GM18909 (cell line): ENCODE results near the gene RBM39.
A peak's percentile ranks its signal among the peaks of the same experiment; 100 is the strongest.
"Not testable (repeated sequence)": the region's sequence is repeated elsewhere in the genome, so short reads cannot be mapped to it uniquely, and the experiment has no call there.

Experiments used
- ATAC-seq: cut with Tn5 transposase; IDR thresholded peaks from one replicate; pipeline ENCODE4 v1.9.1; 2021; ENCODE audit warnings: mild to moderate bottlenecking; ENCODE audit not compliant: unreplicated experiment, poor library complexity

The RBM39 gene

DNA sequence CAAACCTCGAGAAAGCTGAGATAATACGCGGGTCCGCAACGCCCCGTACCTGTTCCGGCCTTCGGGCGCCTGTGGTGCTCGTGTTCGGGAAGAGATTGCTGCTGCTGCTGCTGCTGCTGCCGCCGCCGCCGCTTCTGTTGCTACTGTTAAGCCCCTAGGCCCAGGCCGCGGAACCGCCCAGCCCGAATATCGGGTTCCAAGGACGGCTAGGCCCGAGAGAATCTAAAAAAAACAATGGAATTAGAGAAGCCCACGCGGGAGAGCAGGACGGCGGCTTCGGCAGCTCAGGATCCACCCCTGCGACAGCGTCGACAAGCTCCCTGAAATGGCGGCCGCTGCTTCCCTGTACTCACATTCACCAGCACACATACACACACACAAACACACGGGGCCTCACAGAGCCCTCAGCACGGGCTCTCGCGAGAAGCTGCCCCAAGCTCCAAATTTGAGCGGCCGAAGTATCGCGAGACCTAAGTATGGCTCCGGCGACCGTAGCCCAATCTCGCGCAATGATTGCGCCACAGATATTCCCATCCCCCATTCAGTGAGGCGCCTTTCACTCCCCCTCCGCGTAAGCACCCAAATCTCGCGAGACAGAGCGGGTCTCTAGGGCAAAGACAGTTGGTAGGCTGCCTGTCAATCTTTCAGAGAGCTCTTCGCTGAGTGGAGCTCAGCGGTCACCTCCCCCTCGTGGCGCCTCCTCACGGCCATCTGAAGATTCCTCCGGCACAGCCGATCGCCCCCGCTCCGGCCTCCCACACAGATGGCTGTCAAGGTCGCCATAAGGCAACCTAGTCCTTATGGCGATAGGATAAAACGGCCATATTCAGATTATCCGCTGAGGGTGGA, at the start of gene RBM39:
TSS of gene RBM39 (minus strand) at position 369 of the 849 bp plus-strand sequence. CDS start 1,386 bp downstream, outside the sequence.
- peak; percentile 87 for ATAC-seq

DNA sequence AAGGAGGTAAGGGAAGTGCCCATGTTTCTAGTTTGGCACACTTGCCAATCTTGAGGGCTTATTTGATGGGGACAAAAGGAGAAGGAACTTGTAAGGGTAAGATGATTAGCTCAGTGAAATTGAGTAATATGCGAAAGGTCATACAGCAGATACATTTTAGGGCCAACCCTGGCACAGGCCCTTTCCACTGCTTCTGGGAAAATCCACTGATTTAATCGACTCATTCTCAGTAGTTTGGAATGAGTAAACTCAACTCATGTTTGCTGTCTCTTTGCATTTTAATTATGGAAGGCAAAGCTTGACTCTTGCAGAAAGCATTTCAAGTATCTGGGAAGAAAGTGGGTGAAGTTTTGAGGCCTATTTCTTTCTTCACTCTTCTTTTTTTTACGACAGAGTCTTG, 49.8 kb upstream of the RBM39 start:
- ATAC-seq = no peak

DNA sequence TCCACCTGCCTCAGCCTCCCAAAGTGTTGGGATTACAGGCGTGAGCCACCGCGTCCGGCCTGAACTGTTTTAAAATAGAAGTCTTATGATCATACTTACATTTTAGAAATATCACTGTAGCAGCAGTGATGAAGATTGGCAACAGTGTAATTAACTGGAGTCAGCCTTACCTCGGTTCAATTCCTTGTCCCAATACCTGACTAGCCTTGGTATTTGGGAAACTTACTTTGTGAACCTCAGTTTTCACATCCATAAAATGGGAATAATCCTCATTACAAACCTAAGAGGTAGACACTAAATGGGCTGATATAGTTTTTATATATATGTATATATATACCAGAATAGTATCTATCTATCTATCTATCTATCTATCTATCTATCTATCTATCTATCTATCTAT, 49.0 kb upstream of the RBM39 start:
- ATAC-seq = no peak

DNA sequence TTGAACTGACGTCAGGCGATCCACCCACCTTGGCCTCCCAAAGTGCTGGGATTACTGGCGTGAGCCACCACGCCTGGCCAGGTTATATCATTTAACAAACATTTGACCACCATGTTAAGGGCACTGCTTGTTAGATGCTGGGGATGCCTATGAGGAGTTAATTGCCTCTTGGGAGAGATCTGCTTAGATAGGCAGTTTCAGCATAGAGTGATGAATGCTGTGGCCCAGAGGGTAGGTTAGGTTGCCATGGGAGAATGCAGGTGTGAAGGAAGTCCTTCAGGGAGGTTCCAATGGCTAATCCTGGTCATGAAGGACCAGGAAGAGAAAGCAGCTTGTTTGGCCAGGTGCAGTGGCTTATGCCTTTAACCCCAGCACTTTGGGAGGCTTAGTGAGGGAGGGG, 46.7 kb upstream of the RBM39 start:
- ATAC-seq = no peak

DNA sequence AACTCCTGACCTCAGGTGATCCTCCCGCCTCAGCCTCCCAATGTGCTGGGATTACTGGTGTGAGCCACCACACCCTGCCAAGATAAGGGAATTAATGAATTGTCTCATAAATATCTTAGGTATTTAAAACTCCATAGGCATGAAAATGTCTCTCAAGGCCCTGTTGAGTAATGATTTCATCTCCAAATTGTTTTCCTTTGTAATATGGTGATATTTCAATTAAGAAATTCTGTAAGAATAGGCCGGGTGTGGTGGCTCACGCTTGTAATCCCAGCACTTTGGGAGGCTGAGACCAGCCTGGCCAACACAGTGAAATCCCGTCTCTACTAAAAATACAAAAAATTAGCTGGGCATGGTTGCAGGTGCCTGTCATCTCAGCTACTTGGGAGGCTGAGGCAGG, 43.5 kb upstream of the RBM39 start:
- not testable (repeated sequence) for ATAC-seq

DNA sequence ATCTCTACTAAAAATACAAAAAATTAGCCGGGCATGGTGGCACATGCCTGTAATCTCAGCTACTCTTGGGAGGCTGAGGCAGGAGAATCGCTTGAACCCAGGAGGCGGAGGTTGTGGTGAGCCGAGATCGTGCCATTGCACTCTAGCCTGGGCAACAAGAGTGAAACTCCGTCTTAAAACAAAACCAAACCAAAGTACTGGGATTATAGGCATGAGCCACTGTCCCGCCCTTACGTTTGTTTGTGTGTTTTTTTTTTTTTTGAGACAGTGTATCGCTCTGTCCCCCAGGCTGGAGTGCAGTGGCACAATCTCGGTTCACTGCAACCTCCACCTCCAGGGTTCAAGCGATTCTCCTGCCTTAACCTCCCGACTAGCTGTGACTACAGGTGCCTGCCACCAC, 41.8 kb upstream of the RBM39 start:
- not testable (repeated sequence) for ATAC-seq

DNA sequence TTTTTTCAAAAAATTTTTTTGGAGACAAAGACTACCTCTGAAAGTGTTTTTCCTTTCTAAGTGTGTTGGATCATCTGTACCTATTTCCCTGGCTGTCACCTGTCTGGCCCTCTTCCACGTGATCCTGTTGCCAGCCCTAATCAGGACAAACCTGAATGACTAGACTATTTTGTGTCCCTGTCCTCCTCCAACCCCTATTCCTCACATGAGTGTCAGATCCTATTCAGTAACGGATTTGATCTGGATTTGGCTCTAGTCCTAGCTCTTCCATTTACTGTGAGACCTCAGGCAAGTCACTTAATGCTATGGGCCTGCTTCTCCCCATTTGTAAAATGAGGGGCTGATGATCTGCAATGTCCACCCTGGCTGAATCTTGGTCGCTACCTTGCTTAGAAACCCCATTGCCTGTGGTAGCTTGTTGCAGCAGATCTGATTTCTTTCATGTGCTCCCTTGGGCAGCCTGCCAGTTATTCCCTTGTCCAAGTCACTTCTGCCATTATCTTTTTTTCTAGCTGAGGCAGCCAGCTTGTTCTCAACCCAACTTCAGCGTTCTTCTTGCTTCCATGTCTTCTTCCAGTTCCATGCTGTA, 34.5 kb upstream of the RBM39 start:
- ATAC-seq = no peak

DNA sequence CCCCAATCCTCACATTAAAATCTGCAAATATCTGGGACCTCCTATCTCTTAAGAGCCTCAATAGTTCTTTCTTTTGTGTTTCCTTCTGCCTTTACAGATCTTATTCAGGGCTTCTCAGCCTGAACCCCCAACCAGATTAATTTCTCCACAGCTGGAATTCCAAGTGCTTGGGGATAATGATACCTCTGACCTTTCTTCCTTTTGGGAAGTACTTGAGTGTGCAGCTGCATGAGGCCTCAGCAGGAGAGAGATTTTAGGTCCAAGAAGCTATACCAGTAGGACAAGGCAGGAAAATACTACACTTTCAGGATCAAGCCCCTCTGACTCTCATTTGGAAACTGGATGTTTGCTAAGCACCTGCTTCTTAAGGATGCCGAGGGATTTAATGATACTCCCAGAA, 32.3 kb upstream of the RBM39 start:
- ATAC-seq = no peak

DNA sequence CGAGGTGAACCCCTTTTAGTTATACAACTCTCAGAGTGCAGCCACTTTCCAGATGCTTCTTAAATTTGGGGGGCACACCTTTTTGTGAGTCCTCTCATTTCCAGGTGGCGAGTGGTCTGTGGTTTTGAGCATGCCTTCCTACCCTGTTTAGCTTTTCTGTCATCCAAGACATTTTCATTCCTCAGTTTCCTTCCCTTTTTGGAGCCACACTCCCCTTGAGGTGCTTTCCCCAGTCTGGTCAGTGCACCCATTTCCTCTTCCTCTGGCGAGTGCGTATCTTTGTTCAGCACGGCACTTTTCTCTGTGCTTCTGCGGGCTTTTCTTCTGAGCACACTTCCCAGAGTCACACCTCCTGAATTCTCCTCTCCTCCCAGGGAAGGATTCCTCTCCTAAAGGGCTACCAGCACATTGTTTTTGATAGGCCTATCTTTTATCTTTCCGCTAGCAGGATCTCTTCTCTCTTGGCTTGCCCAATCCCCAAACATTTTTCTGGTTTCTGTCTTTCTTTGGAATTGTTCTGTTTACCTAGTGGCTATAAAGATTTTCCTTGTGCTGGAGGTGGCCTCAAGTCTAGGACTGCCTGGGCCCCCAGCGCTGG, 31.2 kb upstream of the RBM39 start:
- ATAC-seq = no peak

DNA sequence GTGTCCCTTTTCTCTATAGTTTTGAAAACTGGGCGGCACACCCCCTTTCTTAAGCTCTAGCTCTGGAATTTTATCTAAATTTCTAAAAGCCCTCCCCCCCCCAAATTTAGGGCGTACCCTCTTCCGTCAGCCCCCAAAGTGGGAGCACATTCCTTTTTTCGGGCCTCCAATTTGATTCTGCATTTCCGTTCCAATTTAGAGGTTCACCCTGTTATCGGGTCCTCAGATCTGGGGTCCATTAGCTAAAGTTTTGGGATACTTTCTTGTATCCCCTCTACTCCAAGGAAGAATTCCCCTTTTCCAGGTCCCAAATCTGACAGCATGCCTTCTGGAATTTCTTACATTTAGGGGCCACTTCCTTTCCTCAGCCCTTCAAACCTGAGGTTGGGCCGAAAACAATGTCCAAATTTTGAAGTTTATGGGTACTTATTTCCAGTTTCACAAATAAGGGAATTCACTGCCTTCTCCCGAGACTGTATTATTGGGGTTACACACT, 30.6 kb upstream of the RBM39 start:
- ATAC-seq = no peak

DNA sequence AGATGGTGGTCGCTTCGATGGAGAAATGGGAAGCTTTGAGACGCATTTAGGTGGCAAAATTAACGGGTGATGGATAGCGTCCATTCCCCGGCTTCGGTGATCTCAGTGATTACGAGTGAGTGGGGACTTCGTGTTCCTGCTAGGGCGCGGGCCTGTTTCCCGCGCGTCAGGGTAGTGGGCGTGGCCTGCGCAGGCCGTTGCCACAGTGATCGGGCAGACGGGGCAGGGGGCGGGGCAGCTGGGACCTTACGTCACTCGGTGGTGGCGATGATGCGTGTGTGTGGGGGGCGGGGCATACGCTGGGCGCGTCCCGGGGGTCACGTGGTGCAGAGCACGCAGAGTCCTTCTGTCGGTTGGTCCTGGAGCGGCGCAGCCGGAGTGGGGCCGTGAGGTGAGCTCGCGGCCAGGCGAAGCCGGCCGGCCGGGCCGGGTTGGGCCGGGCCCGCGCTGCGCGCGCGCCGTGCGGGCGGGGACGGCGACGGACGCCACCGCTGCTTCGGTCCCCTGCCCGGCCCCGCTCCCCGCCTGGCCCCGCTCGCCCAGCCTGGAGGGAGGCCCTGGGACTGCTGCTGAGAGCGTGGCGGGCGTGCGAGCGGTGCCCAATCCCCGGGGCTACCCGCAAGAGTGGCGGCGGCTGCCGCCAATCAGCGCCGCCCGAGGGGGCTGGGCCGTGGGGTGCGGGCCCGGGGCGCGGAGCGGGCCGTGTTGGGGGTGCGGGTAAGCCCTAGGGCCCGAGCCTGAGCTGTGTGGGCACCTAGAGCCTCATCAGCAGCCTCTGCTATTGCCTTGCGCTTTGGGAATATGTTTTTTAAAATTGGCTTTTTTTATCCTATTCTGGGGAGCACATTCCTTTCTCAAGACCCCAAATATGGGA, 29.9 kb upstream of the RBM39 start, which contains the start of gene PHF20:
TSS of gene PHF20 (plus strand) at position 327 of the 874 bp plus-strand sequence. CDS start 29,508 bp downstream, outside the sequence.
- peak; percentile 88 for ATAC-seq

DNA sequence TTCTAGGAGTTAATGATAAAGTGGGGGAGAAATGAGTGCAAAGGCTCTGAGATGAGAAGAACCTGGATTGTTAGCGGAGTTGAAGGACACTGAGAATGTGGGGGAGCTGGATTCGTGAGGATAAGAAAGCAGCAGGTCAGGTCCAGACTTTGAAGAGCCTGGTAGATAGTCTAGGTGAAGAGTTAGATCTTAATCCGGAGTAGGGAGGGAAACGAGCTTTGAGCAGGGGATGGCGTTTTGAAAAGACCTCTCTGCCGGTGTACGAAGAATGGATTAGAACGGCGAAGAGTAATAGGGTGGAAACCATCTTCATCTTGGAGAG, 29.3 kb upstream of the RBM39 start:
- no peak for ATAC-seq

DNA sequence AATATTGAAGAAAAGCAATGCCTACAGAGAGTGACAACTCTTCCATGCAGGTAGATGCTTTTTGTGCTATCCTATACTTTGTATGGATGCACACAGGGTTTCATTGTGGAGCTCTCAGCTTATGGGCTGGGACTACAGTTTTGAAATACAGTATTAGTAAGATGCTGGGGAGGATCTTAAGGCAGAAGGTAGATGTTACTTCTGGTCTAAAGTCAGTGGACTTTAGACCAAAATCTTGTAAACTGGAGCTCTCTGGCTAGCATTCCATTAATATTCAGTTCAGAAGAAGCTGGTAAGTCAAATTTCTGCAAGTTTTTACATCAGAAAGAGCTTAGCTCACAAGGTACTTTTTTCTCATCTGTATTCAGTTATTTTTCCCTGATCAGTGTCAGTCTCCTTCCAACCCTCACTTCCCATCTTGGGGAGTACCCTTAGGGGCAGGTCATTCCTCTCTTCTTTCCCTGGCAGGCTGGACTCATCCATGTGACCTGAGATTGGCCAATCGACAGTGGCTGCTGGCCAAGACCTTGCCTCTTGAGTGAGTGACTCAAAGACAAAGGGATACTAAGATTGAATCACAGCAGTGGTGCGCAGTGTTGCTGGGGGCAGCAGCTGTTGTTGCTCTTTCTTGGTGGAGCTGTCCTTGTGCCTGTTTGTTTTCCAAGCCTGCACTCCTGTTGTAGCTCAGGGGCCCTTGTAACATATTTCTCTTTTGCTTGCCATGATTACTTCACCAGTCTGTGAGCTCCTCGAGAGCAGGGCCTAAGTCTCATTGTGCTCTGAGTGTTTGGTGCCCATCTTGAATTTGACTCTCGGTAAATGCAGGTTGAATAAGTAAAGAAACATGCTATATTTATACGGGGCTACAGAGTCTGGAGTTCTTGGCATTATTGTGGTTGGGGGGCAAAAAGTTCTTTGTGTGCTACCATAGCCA, 26.9 kb upstream of the RBM39 start:
- no peak for ATAC-seq

DNA sequence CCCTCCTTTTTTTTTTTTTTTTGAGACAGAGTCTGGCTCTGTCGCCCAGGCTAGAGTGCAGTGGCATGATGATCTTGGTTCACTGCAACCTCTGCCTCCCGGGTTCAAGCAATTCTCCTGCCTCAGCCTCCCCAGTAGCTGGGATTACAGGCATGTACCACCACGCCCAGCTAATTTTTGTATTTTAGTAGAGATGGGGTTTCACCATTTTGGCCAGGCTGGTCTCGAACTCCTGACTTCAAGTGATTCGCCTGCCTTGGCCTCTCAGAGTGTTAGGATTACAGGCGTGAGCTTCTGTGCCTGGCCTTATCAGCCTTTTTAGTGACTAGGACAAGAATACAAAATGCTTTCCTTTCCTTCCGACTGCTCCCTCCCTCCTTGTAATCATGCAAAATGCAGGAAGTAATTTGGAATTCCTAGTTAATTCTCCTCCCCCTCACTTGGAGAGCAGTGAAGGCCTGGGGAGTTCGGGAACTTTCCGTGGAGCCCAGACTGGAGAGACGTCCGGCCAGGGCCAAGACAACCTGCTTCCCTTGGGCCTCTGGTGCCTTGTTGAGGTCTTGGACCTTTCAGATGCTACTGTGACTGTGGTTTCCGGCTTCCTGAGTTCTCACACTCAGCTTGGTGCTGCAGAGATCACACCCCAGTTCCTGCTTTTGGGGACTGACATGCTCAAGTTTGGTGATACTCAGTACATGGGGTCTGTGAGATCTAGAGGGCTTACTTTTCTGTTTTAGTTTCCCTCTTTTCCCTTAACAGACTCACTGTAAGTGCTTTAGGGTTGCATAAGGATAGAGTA, 25.8 kb upstream of the RBM39 start:
- peak; percentile 63 for ATAC-seq

DNA sequence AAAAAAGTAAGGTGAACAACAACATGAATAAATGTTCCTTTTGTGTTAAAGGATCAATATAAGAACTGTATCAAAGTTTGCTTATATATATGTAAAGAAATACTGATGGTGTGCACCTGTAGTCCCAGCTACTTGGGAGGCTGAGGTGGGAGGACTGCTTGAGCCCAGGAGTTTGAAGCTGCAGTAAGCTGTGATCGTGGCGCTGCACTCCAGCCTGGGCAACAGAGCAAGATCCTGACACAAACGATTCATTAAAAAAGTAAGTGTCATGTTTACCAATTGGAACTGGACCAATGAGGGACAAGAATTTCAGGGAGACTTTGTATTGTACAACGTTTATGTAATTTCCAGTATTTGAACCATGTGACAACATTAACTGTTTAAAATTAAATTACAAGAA, 24.8 kb upstream of the RBM39 start:
- ATAC-seq = no peak

DNA sequence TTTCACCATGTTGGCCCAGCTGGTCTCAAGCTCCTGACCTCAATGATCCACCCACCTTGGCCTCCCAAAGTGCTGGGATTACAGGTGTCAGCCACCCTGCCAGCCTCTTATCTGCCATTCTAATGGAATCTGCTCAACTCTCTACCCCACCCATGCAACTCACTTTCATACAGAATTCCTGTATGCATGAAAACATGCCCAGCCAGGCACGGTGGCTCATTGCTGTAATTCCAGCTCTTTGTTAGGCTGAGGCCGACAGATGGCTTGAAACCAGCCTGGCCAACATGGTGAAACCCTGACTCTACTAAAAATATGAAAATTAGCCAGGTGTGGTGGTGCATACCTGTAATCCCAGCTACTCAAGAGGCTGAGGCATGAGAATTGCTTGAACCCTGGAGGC, 22.9 kb upstream of the RBM39 start:
- ATAC-seq = not testable (repeated sequence)

DNA sequence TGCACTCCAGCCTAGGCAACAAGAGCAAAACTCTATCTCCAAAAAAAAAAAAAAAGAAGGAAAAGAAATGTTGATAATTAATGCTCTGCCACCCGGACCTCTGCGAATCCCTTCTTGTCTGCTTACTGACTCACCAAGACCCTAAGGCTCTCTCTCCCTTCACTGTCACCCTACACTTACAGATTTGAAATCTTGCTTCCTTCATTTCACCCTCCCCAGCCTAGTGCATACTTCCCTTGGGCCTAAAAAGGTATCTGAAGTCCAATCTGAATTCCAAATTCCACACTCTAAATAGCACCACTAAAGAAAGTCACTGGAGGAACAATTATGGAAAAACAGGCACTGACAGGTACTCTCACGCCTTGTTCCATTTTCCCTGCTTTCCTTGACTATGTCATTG, 20.4 kb upstream of the RBM39 start:
- ATAC-seq = no peak

DNA sequence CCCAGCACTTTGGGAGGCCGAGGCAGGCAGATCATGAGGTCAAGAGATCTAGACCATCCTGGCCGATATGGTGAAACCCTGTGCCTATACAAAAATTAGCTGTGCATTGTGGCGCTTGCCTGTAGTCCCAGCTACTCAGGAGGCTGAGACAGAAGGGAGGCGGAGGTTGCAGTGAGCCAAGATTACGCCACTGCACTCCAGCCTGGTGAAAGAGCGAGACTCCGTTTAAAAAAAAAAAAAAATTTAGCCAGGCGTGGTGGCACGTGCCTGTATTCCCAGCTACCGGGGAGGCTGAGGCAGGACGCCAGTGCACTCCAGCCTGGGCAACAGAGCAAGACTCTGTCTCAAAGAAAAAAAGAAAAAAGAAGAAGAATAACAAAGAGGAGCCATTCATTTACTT, 19.5 kb upstream of the RBM39 start:
- ATAC-seq = not testable (repeated sequence)
